CD4-positive, alpha-beta T cell (primary cell): ENCODE measurements around the gene MRPL30. TPM values are rescaled to one million over a fixed set of nuclear protein-coding genes. Genes with fewer than 3 reads are reported as not detected.

Experiments
- ATAC-seq: fragments of 200-7000 bp; cut with Tn5 transposase; one replicate; pipeline ENCODE4 v1.10.0; 2022; ENCODE audit warnings: mild to moderate bottlenecking; ENCODE audit not compliant: poor library complexity
- CTCF ChIA-PET: fragments of 350-600 bp; sonication (Branson Sonifier 250); formaldehyde crosslinking; loops from one replicate; lab custom pipeline; 2021; ENCODE audit warnings: antibody characterized with exemption, inconsistent platforms; lab: Charles Lee
- POLR2A ChIA-PET: fragments of 350-600 bp; sonication (Branson Sonifier 250); formaldehyde crosslinking; loops from one replicate; lab custom pipeline; 2021; ENCODE audit warnings: antibody characterized with exemption, inconsistent platforms; lab: Charles Lee
- DNase-seq, 14 experiments: peaks; one replicate each; pipeline ENCODE4 v3.0.0-alpha.2; 2013 to 2020; ENCODE audit warnings: mixed read lengths in 2 of 14
- H3K27ac ChIP-seq, 2 donors: one replicate each; pipeline versions ENCODE4 v1.5.1 to v1.7.0; 2013; ENCODE audit warnings: low read length in 2 of 2, low read depth in 1 of 2, mild to moderate bottlenecking in 1 of 2
- H3K27me3 ChIP-seq, 2 experiments: 1 replicate in 1 of 2; 2 replicates in 1 of 2; pipeline versions ENCODE4 v1.6.1 to v1.7.0; 2013; ENCODE audit warnings: low read length in 2 of 2, control low read depth in 1 of 2, mild to moderate bottlenecking in 1 of 2, moderate library complexity in 1 of 2; ENCODE audit not compliant: insufficient read depth in 2 of 2, control insufficient read depth in 1 of 2
- H3K36me3 ChIP-seq: one replicate; pipeline ENCODE4 v1.6.1; 2013; ENCODE audit warnings: low read length, control low read depth; ENCODE audit not compliant: insufficient read depth
- H3K4me1 ChIP-seq: one replicate; pipeline ENCODE4 v1.6.1; 2013; ENCODE audit warnings: low read length, control low read depth; ENCODE audit not compliant: insufficient read depth
- H3K4me3 ChIP-seq: one replicate; pipeline ENCODE4 v1.5.1; 2013; ENCODE audit warnings: mild to moderate bottlenecking, low read length, moderate library complexity
- H3K9me3 ChIP-seq, 2 experiments: 1 replicate in 1 of 2; 2 replicates in 1 of 2; pipeline versions ENCODE4 v1.6.1 to v1.7.0; 2013; ENCODE audit warnings: low read length in 2 of 2, mild to moderate bottlenecking in 2 of 2, control low read depth in 1 of 2, moderate library complexity in 1 of 2; ENCODE audit not compliant: control insufficient read depth in 1 of 2, insufficient read depth in 1 of 2
- H3K27ac Mint-ChIP-seq: one replicate; pipeline ENCODE4 v1.8.0; 2020; ENCODE audit warnings: mixed read lengths
- H3K27me3 Mint-ChIP-seq: one replicate; pipeline ENCODE4 v1.8.0; 2021; ENCODE audit warnings: mixed read lengths
- H3K36me3 Mint-ChIP-seq: one replicate; pipeline ENCODE4 v1.8.0; 2021; ENCODE audit warnings: low read depth, mixed read lengths
- H3K4me1 Mint-ChIP-seq: one replicate; pipeline ENCODE4 v1.8.0; 2021; ENCODE audit warnings: low read depth, mixed read lengths
- H3K4me3 Mint-ChIP-seq: one replicate; pipeline ENCODE4 v1.8.0; 2020; ENCODE audit warnings: mild to moderate bottlenecking, mixed read lengths
- H3K9me3 Mint-ChIP-seq: one replicate; pipeline ENCODE4 v1.8.0; 2020; ENCODE audit warnings: mixed read lengths
- intact Hi-C, 2 experiments: fragments of 100-400 bp; cut with DNase I in 1 of 2; cut with micrococcal nuclease in 1 of 2; formaldehyde crosslinking; loops; one replicate each; pipeline versions ENCODE4 v1.15.1 to v1.9.0; 2023 to 2025; cut with DNase I, micrococcal nuclease
- total RNA-seq, 174 experiments: library from RNA in 2 of 174; stranded (reverse) in 2 of 174; gene quantifications; one replicate each; pipeline ENCODE4 v1.2.3 and lab custom pipeline; 2021 to 2026
- TF ChIP-seq, protein P1 (sequence below): fragments of 200-600 bp; IDR thresholded peaks from one replicate; pipeline ENCODE4 v1.8.0; 2022; ENCODE audit warnings: antibody characterized with exemption, mild to moderate bottlenecking

MRPL30 gene
- total RNA-seq, 2 experiments from 2014 or later = 8.6 to 9.5 TPM

DNA sequence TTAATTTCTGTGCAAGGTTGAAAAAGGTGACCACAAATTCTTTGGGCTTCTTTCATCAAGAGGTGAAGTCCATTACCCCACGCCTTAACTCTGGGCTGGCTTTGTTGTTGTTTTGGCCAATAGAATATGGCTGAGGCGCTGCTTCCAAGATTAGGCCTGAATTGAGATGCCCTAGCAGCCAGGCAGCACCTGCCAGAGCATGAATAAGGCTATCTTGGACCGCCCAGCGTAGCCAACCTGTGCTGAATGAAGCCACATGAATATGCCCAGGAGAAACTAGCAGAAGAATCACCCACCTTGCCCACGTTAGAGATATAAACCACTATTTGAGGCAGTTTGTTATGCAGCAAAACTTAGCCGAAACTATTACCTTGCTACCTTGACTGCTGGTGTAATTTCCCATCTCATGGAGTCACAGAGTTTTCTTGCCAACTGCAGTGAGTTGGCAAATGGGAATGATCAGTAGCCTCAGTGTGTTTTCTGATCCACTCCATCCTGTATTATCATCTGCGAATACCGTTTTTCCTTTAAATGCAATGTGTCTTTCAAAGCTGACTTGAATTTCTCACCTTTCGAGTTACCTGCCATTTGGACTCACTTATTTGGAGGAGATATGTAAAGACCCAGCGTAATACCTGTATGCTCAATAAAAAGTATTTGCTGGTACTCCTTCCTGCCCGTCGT is 26.9 kb upstream of the MRPL30 start:
- intact Hi-C loops = loop anchor here (1.0 to 10.0 kb wide), 7 partner anchors 13 to 1159 kb away; partner anchors contain the start of genes C2orf15 (in 2 of the 2), COA5 (in 1 of the 2), MITD1 (in 1 of the 2) and MRPL30 (in 1 of the 2)
- no peak for ATAC-seq
- Mint-ChIP-seq H3K4me1 (peaks cover 35% of the 10 kb centered on the region), H3K27ac (no peak overlapping the region), H3K27me3 (no peaks in the 10 kb centered on the region), H3K4me3 (no peak overlapping the region), H3K36me3 (peaks cover 45% of the 10 kb centered on the region), H3K9me3 (no peaks in the 10 kb centered on the region)
- Histone ChIP-seq H3K36me3 (peaks cover 10% of the 10 kb centered on the region), H3K4me1 (peaks cover 21% of the 10 kb centered on the region), H3K9me3 (no peaks in the 10 kb centered on the region), H3K4me3 (peak overlapping the region; percentile 69), H3K27ac (peak overlapping the region; percentile 93 to 95), H3K27me3 (no peaks in the 10 kb centered on the region)
- POLR2A ChIA-PET = interaction anchor here (0.6 to 7.2 kb wide), 15 partner anchors 8 to 545 kb away, joined by 3 to 142 read pairs (median 5); partner anchors contain the start of genes C2orf15, EIF5B, MITD1 and MRPL30
- CTCF ChIA-PET = interaction anchor here (1.4 to 2.2 kb wide), 4 partner anchors 12 to 182 kb away, joined by 5 to 13 read pairs (median 8); partner anchors contain the start of genes C2orf15, EIF5B and TXNDC9
- DNase-seq = peak in 1 of 14 experiments; percentile 24
- TF ChIP-seq, protein P1, sequence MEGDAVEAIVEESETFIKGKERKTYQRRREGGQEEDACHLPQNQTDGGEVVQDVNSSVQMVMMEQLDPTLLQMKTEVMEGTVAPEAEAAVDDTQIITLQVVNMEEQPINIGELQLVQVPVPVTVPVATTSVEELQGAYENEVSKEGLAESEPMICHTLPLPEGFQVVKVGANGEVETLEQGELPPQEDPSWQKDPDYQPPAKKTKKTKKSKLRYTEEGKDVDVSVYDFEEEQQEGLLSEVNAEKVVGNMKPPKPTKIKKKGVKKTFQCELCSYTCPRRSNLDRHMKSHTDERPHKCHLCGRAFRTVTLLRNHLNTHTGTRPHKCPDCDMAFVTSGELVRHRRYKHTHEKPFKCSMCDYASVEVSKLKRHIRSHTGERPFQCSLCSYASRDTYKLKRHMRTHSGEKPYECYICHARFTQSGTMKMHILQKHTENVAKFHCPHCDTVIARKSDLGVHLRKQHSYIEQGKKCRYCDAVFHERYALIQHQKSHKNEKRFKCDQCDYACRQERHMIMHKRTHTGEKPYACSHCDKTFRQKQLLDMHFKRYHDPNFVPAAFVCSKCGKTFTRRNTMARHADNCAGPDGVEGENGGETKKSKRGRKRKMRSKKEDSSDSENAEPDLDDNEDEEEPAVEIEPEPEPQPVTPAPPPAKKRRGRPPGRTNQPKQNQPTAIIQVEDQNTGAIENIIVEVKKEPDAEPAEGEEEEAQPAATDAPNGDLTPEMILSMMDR = no peak

DNA sequence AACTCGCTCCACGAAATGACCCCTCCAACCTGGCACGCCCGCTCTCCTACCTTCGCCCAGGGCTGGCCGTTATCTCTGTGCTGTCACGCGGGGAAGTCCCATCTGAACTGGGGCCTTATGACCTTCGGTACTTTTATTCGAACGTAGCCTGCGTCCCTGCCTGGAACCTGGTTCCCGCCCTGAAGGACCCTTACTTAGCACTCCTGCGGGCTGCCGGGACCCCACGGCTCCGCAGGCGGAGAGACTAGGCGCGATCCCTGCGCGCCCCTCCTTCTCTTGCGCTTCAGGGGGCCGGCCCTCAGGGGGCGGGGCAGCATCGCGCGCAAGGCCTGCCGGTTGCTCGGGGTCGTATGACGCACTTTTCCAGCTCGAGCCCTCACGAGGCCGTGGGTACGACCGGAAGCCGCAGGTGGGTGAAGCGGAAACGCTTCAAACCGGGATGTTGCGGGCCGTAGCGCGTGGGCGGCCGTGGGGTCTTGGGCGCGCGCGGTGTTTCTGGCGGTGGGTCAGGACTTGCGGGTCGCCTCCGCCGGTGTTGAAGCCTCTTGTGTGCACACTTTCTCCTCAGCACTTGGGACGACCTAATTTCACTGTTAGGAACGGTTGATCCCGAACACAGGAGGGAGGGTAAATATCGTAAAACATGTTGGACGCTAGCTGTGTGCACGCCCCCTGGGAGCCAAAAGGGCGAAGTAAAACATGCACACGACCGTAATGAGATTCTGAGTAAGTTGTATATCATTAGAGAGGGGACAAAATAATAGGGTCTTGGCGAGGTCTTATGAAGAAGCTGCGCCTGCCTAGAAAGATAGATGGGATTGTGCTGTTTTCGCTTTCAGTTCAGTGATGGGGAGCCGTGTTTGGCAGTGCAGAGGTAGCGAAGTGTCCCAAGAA is 26.1 kb upstream of the MRPL30 start, which contains the start of the genes LIPT1 and TSGA10:
TSS of gene LIPT1 (plus strand) at position 325 of the 894 bp plus-strand sequence. CDS start 6,991 bp downstream, outside the sequence.
TSS of gene TSGA10 (minus strand) at position 300 of the 894 bp plus-strand sequence. CDS start 45,503 bp downstream, outside the sequence.
- no peaks in the 10 kb centered on the region for H3K27me3 ChIP-seq
- TF ChIP-seq, protein P1 = no peak
- peak within 1 kb of the TSS; percentile 93 to 95 for H3K27ac ChIP-seq
- H3K36me3 Mint-ChIP-seq = peaks cover 53% of the 10 kb centered on the region
- ChIA-PET POLR2A (interaction anchor here (0.6 to 7.2 kb wide), 17 partner anchors 9 to 1509 kb away, joined by 3 to 142 read pairs (median 4); partner anchors contain the start of genes C2orf15, COX5B, EIF5B and MITD1), CTCF (interaction anchor here (1.0 to 2.2 kb wide), 8 partner anchors 13 to 505 kb away, joined by 3 to 13 read pairs (median 5); partner anchors contain the start of genes C2orf15, EIF5B, REV1 and TXNDC9)
- H3K9me3 Mint-ChIP-seq = no peaks in the 10 kb centered on the region
- peak; percentile 93 for ATAC-seq
- intact Hi-C loops = loop anchor here (1.0 to 10.0 kb wide), 8 partner anchors 14 to 1160 kb away; partner anchors contain the start of genes C2orf15 (in 2 of the 2), MITD1 (in 2 of the 2), MRPL30 (in 2 of the 2) and REV1 (in 2 of the 2)
- peaks cover 17% of the 10 kb centered on the region for H3K36me3 ChIP-seq
- peak; percentile 81 to 97 (median 89) for DNase-seq
- no peak within 1 kb of the TSS for H3K27ac Mint-ChIP-seq
- H3K27me3 Mint-ChIP-seq = no peaks in the 10 kb centered on the region
- H3K9me3 ChIP-seq = no peaks in the 10 kb centered on the region
- H3K4me3 Mint-ChIP-seq = no peak within 1 kb of the TSS
- peaks cover 43% of the 10 kb centered on the region for H3K4me1 Mint-ChIP-seq
- peak within 1 kb of the TSS; percentile 69 for H3K4me3 ChIP-seq
- peaks cover 21% of the 10 kb centered on the region for H3K4me1 ChIP-seq
